Fibroblast of mammary gland (primary cell): Measurements from ENCODE around the gene SNX13.

Experiments used
- DNase-seq: peaks from one replicate; pipeline ENCODE4 v3.0.0-alpha.2; 2010; ENCODE audit warnings: low read depth
- H3K4me3 ChIP-seq: 2 replicates; pipeline ENCODE4 v1.5.1; 2011; ENCODE audit warnings: low read depth, mild to moderate bottlenecking, low read length, moderate library complexity; ENCODE audit not compliant: control insufficient read depth
- TF ChIP-seq, protein P1 (sequence below): conservative IDR thresholded peaks from 2 replicates; pipeline ENCODE4 v1.5.1; 2011; ENCODE audit warnings: low read depth, low read length, inconsistent platforms; ENCODE audit not compliant: control insufficient read depth, insufficient read depth

The SNX13 gene

DNA sequence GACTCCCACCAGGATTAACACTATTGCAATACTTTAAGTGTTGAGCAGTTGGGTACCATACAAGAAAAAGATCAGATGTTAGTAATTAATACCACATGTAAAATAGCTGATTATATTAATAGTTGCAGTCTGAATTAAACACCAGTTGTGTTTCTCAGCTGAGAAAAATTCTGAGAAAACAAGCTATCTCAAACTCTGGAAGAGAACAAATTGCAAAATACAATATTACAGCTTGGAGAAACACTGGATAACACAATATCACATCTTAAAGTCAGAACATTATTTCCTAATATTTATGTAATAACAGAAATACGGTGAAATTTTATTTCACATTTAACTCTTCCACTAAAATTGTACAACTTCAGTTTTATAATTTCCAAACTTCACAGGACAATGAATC is 9.2 kb downstream of the SNX13 start:
- no peak for DNase-seq

GRCh38 chr7:17930546-17930945 is 9.7 kb downstream of the SNX13 start:
- TF ChIP-seq, protein P1, sequence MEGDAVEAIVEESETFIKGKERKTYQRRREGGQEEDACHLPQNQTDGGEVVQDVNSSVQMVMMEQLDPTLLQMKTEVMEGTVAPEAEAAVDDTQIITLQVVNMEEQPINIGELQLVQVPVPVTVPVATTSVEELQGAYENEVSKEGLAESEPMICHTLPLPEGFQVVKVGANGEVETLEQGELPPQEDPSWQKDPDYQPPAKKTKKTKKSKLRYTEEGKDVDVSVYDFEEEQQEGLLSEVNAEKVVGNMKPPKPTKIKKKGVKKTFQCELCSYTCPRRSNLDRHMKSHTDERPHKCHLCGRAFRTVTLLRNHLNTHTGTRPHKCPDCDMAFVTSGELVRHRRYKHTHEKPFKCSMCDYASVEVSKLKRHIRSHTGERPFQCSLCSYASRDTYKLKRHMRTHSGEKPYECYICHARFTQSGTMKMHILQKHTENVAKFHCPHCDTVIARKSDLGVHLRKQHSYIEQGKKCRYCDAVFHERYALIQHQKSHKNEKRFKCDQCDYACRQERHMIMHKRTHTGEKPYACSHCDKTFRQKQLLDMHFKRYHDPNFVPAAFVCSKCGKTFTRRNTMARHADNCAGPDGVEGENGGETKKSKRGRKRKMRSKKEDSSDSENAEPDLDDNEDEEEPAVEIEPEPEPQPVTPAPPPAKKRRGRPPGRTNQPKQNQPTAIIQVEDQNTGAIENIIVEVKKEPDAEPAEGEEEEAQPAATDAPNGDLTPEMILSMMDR: no peak
- no peak for DNase-seq

More for the DNA sequence above, 9.2 kb downstream of the SNX13 start:
- TF ChIP-seq, protein P1: no peak
- no peak overlapping the region for H3K4me3 ChIP-seq

DNA sequence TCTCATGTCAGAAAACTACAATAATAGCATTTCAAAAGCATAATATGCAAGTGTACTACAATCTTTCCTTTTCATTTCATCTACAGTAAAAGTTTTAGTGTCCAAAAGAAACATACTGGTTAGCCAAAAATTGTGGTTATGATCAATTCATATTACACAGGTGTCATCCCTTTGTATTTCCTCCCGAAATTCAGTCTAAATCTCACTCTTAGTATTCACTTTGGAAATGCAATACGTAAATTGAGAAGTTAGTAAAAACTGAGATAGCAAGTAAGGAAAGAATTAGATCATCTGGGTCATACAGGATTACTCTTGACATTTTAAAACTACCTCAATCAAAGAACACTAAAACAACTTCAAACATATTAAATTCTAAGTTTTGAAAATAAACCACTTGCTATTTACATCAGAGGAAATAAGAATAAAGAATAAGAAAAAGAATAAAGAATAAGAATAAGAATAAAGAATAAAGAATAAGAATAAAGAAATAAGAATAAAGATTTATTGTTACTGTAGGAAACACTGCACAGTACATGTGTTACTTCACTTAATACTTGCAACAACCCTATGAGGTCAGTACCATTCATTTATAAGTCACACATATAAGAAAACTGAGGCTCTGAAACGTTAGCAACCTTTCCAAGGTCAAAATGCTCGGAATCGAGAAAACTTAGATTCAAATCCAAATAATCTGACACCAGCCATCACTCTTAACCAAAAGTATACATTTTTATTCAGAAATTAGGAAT is 10.5 kb downstream of the SNX13 start:
- no peak for DNase-seq
- no peak overlapping the region for H3K4me3 ChIP-seq
- TF ChIP-seq, protein P1: no peak

More at GRCh38 chr7:17930546-17930945, 9.7 kb downstream of the SNX13 start:
- no peak overlapping the region for H3K4me3 ChIP-seq

DNA sequence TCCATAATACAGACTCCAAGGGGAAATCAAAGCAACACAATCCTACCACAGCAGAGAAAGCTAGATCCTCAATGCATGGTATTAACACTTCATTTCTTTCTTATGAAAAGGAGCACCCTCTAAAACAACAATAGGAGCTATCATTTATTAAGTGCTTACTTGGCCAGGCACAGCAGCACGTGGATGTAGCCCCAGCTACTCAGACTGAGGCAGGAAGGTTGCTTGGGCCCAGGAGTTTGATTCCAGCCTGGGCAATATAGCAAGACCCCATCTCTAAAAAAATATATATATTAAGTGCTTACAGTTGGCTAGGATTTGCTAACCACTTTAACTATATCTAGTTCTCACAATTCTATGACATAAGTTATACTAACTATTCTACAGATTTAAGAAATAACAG is 12.2 kb downstream of the SNX13 start:
- DNase-seq: no peak
- TF ChIP-seq, protein P1: no peak
- no peak overlapping the region for H3K4me3 ChIP-seq

DNA sequence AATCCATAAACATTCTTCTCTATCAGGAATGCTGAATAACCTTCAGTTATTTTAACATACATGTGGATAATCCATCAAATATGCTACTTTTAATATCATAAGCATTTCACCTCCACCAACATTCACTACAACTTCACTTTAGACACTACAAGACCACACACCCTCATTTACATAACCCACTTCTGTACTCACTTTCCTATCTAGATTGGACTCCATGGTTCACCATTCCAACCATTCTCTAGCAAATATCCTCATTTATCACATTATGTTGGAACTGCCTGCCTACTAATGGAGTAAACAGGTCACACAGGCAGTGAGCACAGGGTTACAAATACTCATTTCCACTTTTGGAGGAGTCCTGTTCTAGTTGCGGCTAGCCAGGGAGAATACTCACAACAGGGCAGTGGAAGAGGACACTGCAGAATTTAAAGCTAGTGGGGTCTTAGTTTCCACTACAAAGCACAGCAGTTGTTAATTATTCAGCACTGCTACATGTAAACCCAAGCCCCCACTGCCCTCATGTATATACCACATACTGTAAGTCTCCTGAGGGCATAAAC is 18.4 kb downstream of the SNX13 start:
- no peak for DNase-seq
- TF ChIP-seq, protein P1: no peak
- H3K4me3 ChIP-seq: no peak overlapping the region

- TF ChIP-seq, protein P1: no peak
- DNase-seq: no peak
- H3K4me3 ChIP-seq: no peak overlapping the region
Observed at GRCh38 chr7:17917842-17918241, 22.5 kb downstream of the SNX13 start.
